Mammary epithelial cell (primary cell): ENCODE data around the gene ZNF367.

Experiments used
- CTCF ChIP-seq, 2 donors: IDR thresholded peaks in 1 of 2; conservative IDR thresholded peaks in 1 of 2; 2 replicates each; pipeline ENCODE4 v1.5.1; 2011 to 2012; ENCODE audit warnings: inconsistent platforms in 2 of 2, low read length in 2 of 2, mild to moderate bottlenecking in 2 of 2, control low read depth in 1 of 2, low read depth in 1 of 2; ENCODE audit not compliant: insufficient read depth in 1 of 2; ENCODE audit errors: extremely low read depth in 1 of 2
- EZH2 ChIP-seq: IDR thresholded peaks from 2 replicates; pipeline ENCODE4 v1.6.1; 2012; ENCODE audit warnings: low read length, inconsistent platforms, borderline replicate concordance

GRCh38 chr9:96399325-96399633 lies 18.9 kb downstream of the ZNF367 start:
- TF ChIP-seq CTCF (conservative IDR thresholded peaks at IDR 0.05 in 1 of 2, IDR thresholded peaks at IDR 0.05 in 1 of 2; ENCODE audit: extremely low read depth in 1 of 2, insufficient read depth in 1 of 2, low read depth in 1 of 2, low read length in 2 of 2) (no peak), EZH2 (no peak)
